HepG2 (cell line): ENCODE measurements around the gene INPP4B. TPM values are rescaled to one million over a fixed set of nuclear protein-coding genes. Genes with fewer than 3 reads are reported as not detected.

Source experiments
- ATAC-seq: fragments of 200-7000 bp; cut with Tn5 transposase; 3 replicates; pipeline ENCODE4 v1.9.1; 2020; ENCODE audit warnings: mild to moderate bottlenecking, moderate library complexity
- BruUV-seq: library from RNA; stranded (reverse); fragments of 400-500 nt; replicated peaks from 2 replicates; lab custom pipeline; 2021; lab: Mats Ljungman, UMichigan
- CTCF ChIA-PET: fragments of 300-600 bp; formaldehyde crosslinking; extraction: SDS; loops from one replicate; lab custom pipeline; 2021; ENCODE audit warnings: low total read pairs, inconsistent platforms, low intra/inter-chr PET ratio; lab: Yijun Ruan, JAX
- POLR2A ChIA-PET: fragments of 350-600 bp; sonication (Branson Sonifier 250); formaldehyde crosslinking; loops from one replicate; lab custom pipeline; 2020; ENCODE audit warnings: antibody characterized with exemption, inconsistent platforms; lab: Yijun Ruan, JAX
- DNase-seq: peaks from one replicate; pipeline ENCODE4 v3.0.0-alpha.2; 2015; ENCODE audit warnings: low spot score
- FAIRE-seq: peaks from 3 replicates; lab custom pipeline; 2011; peaks lifted over from hg19 to GRCh38; lab: Jason Lieb, UNC
- H2AFZ ChIP-seq: one replicate; pipeline ENCODE4 v1.6.1; 2011; ENCODE audit warnings: low read length, inconsistent platforms
- H3K27ac ChIP-seq: fragments of 300-600 bp; 3 replicates; pipeline ENCODE4 v1.8.0; 2011; ENCODE audit warnings: mixed run types, mild to moderate bottlenecking, mixed read lengths, low read length, inconsistent platforms; ENCODE audit not compliant: insufficient read depth; ENCODE audit errors: extremely low read length
- H3K27me3 ChIP-seq, 2 experiments: fragments of 200-600 bp in 1 of 2; 2 replicates in 1 of 2; 3 replicates in 1 of 2; pipeline versions ENCODE4 v1.6.0 to v1.8.0; 2011; ENCODE audit warnings: low read length in 2 of 2, mild to moderate bottlenecking in 2 of 2, moderate library complexity in 2 of 2, inconsistent platforms in 1 of 2; ENCODE audit not compliant: insufficient read depth in 2 of 2, control insufficient read depth in 1 of 2
- H3K36me3 ChIP-seq, 2 experiments: fragments of 200-600 bp in 1 of 2; replicated peaks in 1 of 2; 2 replicates in 1 of 2; 3 replicates in 1 of 2; pipeline versions ENCODE4 v1.5.1 to v1.8.0; 2011; ENCODE audit warnings: low read length in 2 of 2, inconsistent platforms in 1 of 2; ENCODE audit not compliant: insufficient read depth in 2 of 2, control insufficient read depth in 1 of 2
- H3K4me1 ChIP-seq: 2 replicates; pipeline ENCODE4 v1.5.1; 2012; ENCODE audit warnings: low read length, inconsistent platforms; ENCODE audit not compliant: insufficient read depth
- H3K4me2 ChIP-seq: 2 replicates; pipeline ENCODE4 v1.6.0; 2011; ENCODE audit warnings: low read depth, low read length, inconsistent platforms
- H3K4me3 ChIP-seq, 3 experiments: fragments of 200-600 bp in 1 of 3; sonication (generic), shearing (Covaris generic) in 1 of 3; replicated peaks in 1 of 3; 2 replicates each; pipeline ENCODE4 v1.5.1; 2011 to 2016; ENCODE audit warnings: low read length in 3 of 3, inconsistent platforms in 2 of 3, low read depth in 2 of 3, mild to moderate bottlenecking in 2 of 3, control low read depth in 1 of 3, mixed read lengths in 1 of 3; ENCODE audit not compliant: insufficient read depth in 1 of 3
- H3K79me2 ChIP-seq: one replicate; pipeline ENCODE4 v1.6.1; 2011; ENCODE audit warnings: low read length, inconsistent platforms; ENCODE audit not compliant: insufficient read depth
- H3K9ac ChIP-seq: 2 replicates; pipeline ENCODE4 v1.6.0; 2011; ENCODE audit warnings: mild to moderate bottlenecking, low read depth, low read length, inconsistent platforms; ENCODE audit not compliant: insufficient read depth
- H3K9me3 ChIP-seq: 2 replicates; pipeline ENCODE4 v1.5.1; 2012; ENCODE audit warnings: mild to moderate bottlenecking, low read length
- H4K20me1 ChIP-seq: 2 replicates; pipeline ENCODE4 v1.6.0; 2011; ENCODE audit warnings: inconsistent platforms, mild to moderate bottlenecking, low read length, moderate library complexity; ENCODE audit not compliant: insufficient read depth
- DPF2 ChIP-seq: sonication (generic); formaldehyde crosslinking; IDR thresholded peaks from 2 replicates; pipeline ENCODE4 v1.4.0; 2020; ENCODE audit warnings: mild to moderate bottlenecking, low read depth, missing genetic modification reagents, borderline replicate concordance
- E2F2 ChIP-seq: sonication (generic); formaldehyde crosslinking; IDR thresholded peaks from 2 replicates; pipeline ENCODE4 v1.4.0; 2020; ENCODE audit warnings: missing genetic modification reagents, borderline replicate concordance
- GABPB1 ChIP-seq: IDR thresholded peaks from 2 replicates; pipeline ENCODE4 v1.6.1; 2016; ENCODE audit warnings: mild to moderate bottlenecking, missing genetic modification reagents, moderate library complexity, missing compliant biosample characterization
- KLF6 ChIP-seq: IDR thresholded peaks from 2 replicates; pipeline ENCODE4 v1.8.0; 2016; ENCODE audit warnings: missing biosample characterization, missing genetic modification reagents
- MXD4 ChIP-seq: IDR thresholded peaks from 2 replicates; pipeline ENCODE4 v1.6.1; 2016; ENCODE audit warnings: mild to moderate bottlenecking, missing biosample characterization, missing genetic modification reagents
- NFE2 ChIP-seq: sonication (generic); formaldehyde crosslinking; IDR thresholded peaks from 2 replicates; pipeline ENCODE4 v1.4.0; 2020; ENCODE audit warnings: missing genetic modification reagents
- PAWR ChIP-seq: sonication (generic); formaldehyde crosslinking; IDR thresholded peaks from 2 replicates; pipeline ENCODE4 v1.4.0; 2020; ENCODE audit warnings: missing genetic modification reagents, mild to moderate bottlenecking, borderline replicate concordance
- TCF7L2 ChIP-seq: IDR thresholded peaks from 2 replicates; pipeline ENCODE4 v1.6.1; 2011; ENCODE audit warnings: mild to moderate bottlenecking, low read depth, low read length, moderate library complexity
- ZBTB26 ChIP-seq: IDR thresholded peaks from 2 replicates; pipeline ENCODE4 v1.6.1; 2016; ENCODE audit warnings: missing compliant biosample characterization, missing genetic modification reagents, borderline replicate concordance
- ZNF180 ChIP-seq: sonication (generic); formaldehyde crosslinking; IDR thresholded peaks from 2 replicates; pipeline ENCODE4 v1.4.0; 2020; ENCODE audit warnings: low read depth, missing genetic modification reagents, borderline replicate concordance
- ZNF563 ChIP-seq: sonication (generic); formaldehyde crosslinking; IDR thresholded peaks from 2 replicates; pipeline ENCODE4 v1.8.0; 2022; ENCODE audit warnings: mild to moderate bottlenecking, moderate library complexity, missing genetic modification reagents
- ZNF607 ChIP-seq: sonication (generic); formaldehyde crosslinking; IDR thresholded peaks from 2 replicates; pipeline ENCODE4 v1.5.1; 2020; ENCODE audit warnings: missing genetic modification reagents, mild to moderate bottlenecking, borderline replicate concordance
- in situ Hi-C: cut with HindIII; loops from 2 replicates; pipeline ENCODE4 v1.10.0; 2017; ENCODE audit warnings: low pct_unique_long_range_greater_than_20kb; ENCODE audit not compliant: extremely low pct_ligation_motif_present
- intact Hi-C: fragments of 100-400 bp; cut with micrococcal nuclease; formaldehyde crosslinking; loops from one replicate; pipeline ENCODE4 v1.10.0; 2022; ENCODE audit not compliant: unreplicated experiment
- polyA plus RNA-seq, 8 experiments: library from polyadenylated mRNA; depleted of rRNA in 3 of 8; stranded (reverse) in 7 of 8; unstranded in 1 of 8; fragments of >200 nt; fragmentation: Illumina TruSeq in 4 of 8; extraction: Trizol in 4 of 8; gene quantifications; 2 replicates each; pipeline versions ENCODE4 v1.2.1 to v1.2.3, GENCODE V29; 2011 to 2016; ENCODE audit warnings: low read depth in 4 of 8, missing spikeins in 1 of 8, mixed read lengths in 1 of 8; ENCODE audit not compliant: insufficient read depth in 1 of 8
- total RNA-seq, 5 experiments: library from RNA; depleted of rRNA; stranded (reverse); fragments of >200 nt; fragmentation: Illumina TruSeq; extraction: Trizol; gene quantifications; 2 replicates each; pipeline ENCODE4 v1.2.3, GENCODE V29; 2016; ENCODE audit warnings: low read depth in 1 of 5
- TF ChIP-seq, protein P1 (sequence below): sonication (generic); formaldehyde crosslinking; IDR thresholded peaks from 2 replicates; pipeline ENCODE4 v1.5.0; 2020; ENCODE audit warnings: mild to moderate bottlenecking, missing genetic modification reagents, borderline replicate concordance
- TF ChIP-seq, protein P2 (sequence below): sonication (generic); formaldehyde crosslinking; IDR thresholded peaks from 2 replicates; pipeline ENCODE4 v1.8.1; 2023; ENCODE audit warnings: missing genetic modification reagents, inconsistent platforms, borderline replicate concordance

Gene INPP4B
- total and polyA plus RNA-seq, 2 of the 13 experiments (the other 11 are each of a cell fraction or from before 2014, with no cell fraction given), result not detected

DNA sequence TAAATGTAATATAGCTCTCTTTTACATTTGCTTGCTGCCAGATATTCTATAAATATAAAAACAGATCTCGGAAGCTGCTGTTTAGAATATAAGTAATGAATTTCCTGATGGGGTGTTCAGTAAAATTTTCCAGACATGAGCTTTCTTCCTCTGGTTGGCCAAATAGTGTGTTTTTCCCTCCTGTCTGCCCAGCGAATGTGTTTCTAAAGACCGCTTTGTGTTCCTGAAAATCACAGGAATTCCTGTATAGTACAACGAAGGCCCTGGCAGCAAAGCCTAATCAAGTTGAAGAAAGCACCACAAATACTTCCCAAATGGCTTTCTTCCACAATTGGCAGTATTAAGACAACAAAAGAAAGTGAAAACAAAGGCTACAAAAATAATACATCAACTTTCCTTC is 494.1 kb downstream of the INPP4B start (continued):
- TF ChIP-seq MXD4 (CRISPR knock-in tag) (no peak), ZNF563 (CRISPR knock-in tag) (no peak), ZNF607 (CRISPR knock-in tag) (no peak), KLF6 (CRISPR knock-in tag) (no peak)

- no peaks in the 10 kb centered on the region for H3K79me2 ChIP-seq
- H3K36me3 ChIP-seq, result no peaks in the 10 kb centered on the region
- H4K20me1 ChIP-seq, result no peaks in the 10 kb centered on the region
- no peak overlapping the region for H3K4me3 ChIP-seq
- H3K9ac ChIP-seq, result no peak overlapping the region
- ATAC-seq, result no peak
- H3K27ac ChIP-seq, result no peak overlapping the region
- intact Hi-C loops, result loop anchor here (5.0 kb wide), 1 partner anchor 224 kb away; no protein-coding TSS in a partner anchor
- CTCF ChIA-PET, result no interaction called here
- POLR2A ChIA-PET, result no interaction called here
- in situ Hi-C loops, result loop anchor here (10.0 kb wide), 1 partner anchor 374 kb away; no protein-coding TSS in a partner anchor
- no peaks in the 10 kb centered on the region for H3K9me3 ChIP-seq
- BruUV-seq, result no TSS peak
- H3K27me3 ChIP-seq, result no peaks in the 10 kb centered on the region
- no peaks in the 10 kb centered on the region for H3K4me1 ChIP-seq
- no peak for FAIRE-seq
- TF ChIP-seq, protein P1, sequence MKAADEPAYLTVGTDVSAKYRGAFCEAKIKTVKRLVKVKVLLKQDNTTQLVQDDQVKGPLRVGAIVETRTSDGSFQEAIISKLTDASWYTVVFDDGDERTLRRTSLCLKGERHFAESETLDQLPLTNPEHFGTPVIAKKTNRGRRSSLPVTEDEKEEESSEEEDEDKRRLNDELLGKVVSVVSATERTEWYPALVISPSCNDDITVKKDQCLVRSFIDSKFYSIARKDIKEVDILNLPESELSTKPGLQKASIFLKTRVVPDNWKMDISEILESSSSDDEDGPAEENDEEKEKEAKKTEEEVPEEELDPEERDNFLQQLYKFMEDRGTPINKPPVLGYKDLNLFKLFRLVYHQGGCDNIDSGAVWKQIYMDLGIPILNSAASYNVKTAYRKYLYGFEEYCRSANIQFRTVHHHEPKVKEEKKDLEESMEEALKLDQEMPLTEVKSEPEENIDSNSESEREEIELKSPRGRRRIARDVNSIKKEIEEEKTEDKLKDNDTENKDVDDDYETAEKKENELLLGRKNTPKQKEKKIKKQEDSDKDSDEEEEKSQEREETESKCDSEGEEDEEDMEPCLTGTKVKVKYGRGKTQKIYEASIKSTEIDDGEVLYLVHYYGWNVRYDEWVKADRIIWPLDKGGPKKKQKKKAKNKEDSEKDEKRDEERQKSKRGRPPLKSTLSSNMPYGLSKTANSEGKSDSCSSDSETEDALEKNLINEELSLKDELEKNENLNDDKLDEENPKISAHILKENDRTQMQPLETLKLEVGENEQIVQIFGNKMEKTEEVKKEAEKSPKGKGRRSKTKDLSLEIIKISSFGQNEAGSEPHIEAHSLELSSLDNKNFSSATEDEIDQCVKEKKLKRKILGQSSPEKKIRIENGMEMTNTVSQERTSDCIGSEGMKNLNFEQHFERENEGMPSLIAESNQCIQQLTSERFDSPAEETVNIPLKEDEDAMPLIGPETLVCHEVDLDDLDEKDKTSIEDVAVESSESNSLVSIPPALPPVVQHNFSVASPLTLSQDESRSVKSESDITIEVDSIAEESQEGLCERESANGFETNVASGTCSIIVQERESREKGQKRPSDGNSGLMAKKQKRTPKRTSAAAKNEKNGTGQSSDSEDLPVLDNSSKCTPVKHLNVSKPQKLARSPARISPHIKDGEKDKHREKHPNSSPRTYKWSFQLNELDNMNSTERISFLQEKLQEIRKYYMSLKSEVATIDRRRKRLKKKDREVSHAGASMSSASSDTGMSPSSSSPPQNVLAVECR (CRISPR knock-in tag), result no peak
- TF ChIP-seq PAWR (CRISPR knock-in tag) (no peak), TCF7L2 (no peak), GABPB1 (no peak), NFE2 (CRISPR knock-in tag) (no peak), DPF2 (no peak), ZBTB26 (no peak), ZNF180 (CRISPR knock-in tag) (no peak), E2F2 (CRISPR knock-in tag) (no peak)
- TF ChIP-seq, protein P2, sequence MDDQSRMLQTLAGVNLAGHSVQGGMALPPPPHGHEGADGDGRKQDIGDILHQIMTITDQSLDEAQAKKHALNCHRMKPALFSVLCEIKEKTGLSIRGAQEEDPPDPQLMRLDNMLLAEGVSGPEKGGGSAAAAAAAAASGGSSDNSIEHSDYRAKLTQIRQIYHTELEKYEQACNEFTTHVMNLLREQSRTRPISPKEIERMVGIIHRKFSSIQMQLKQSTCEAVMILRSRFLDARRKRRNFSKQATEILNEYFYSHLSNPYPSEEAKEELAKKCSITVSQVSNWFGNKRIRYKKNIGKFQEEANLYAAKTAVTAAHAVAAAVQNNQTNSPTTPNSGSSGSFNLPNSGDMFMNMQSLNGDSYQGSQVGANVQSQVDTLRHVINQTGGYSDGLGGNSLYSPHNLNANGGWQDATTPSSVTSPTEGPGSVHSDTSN (CRISPR knock-in tag), result no peak
- TF ChIP-seq, all 625 proteins: peak for 0
- Histone ChIP-seq H3K4me2 (no peak overlapping the region), H2AFZ (no peak overlapping the region)
- DNase-seq, result no peak
Observed at GRCh38 chr4:142350871-142351270, 495.2 kb downstream of the INPP4B start.
